HL-60 (cell line): ENCODE results near the gene P2RX1.

Experiments
- CTCF ChIP-seq: IDR thresholded peaks from one replicate; pipeline ENCODE4 v1.5.1; 2011; ENCODE audit warnings: low read length, control low read depth, inconsistent platforms; ENCODE audit not compliant: insufficient read depth
- POLR2AphosphoS5 ChIP-seq: IDR thresholded peaks from 2 replicates; pipeline ENCODE4 v1.6.1; 2012; ENCODE audit warnings: low read depth
- SPI1 ChIP-seq: IDR thresholded peaks from 2 replicates; pipeline ENCODE4 v1.6.1; 2012; ENCODE audit warnings: low read depth, mild to moderate bottlenecking, borderline replicate concordance

DNA sequence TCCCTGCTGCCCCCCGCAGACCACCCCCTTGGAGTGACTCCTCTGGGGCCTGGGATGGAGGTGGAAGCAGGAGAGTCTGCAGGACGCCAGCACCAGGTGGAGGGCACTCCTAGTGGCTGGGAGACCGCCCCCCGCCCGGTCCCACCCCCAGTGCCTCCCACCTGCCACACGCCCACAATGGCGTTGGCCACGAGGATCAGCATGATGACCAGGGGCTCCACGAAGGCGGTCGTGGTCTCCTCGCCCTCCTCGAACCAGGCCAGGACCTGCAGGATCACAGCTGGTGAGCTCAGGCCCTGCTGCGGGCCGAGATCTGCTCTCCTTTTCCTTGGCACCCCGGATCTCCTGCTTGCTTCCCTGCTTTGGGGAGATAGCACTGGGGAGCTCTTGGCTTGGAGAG lies 35.2 kb upstream of the P2RX1 start:
- no peak for TF ChIP-seq CTCF
- TF ChIP-seq POLR2AphosphoS5: no peak
- no peak for TF ChIP-seq SPI1
